Activated CD4-positive, alpha-beta memory T cell treated with anti-CD3 and anti-CD28 coated beads for 36 hours (primary cell): ENCODE measurements around the gene ACVR1C. TPM values are rescaled to one million over a fixed set of nuclear protein-coding genes. Genes with fewer than 3 reads are reported as not detected.

ENCODE experiments used
- CTCF ChIA-PET: fragments of 350-600 bp; sonication (Branson Sonifier 250); formaldehyde crosslinking; loops from one replicate; lab custom pipeline; 2021; ENCODE audit warnings: antibody characterized with exemption, inconsistent platforms; lab: Charles Lee
- POLR2A ChIA-PET: fragments of 350-600 bp; sonication (Branson Sonifier 250); formaldehyde crosslinking; loops from one replicate; lab custom pipeline; 2021; ENCODE audit warnings: antibody characterized with exemption; lab: Charles Lee
- DNase-seq: peaks from one replicate; pipeline ENCODE4 v3.0.0-alpha.2; 2020
- H3K27ac Mint-ChIP-seq: one replicate; pipeline ENCODE4 v1.8.0; 2021; ENCODE audit warnings: mixed read lengths
- H3K27me3 Mint-ChIP-seq: one replicate; pipeline ENCODE4 v1.8.0; 2021; ENCODE audit warnings: mixed read lengths
- H3K36me3 Mint-ChIP-seq: one replicate; pipeline ENCODE4 v1.8.0; 2021; ENCODE audit warnings: mixed read lengths
- H3K4me1 Mint-ChIP-seq: one replicate; pipeline ENCODE4 v1.8.0; 2021; ENCODE audit warnings: low read depth, mixed read lengths
- H3K4me3 Mint-ChIP-seq: one replicate; pipeline ENCODE4 v1.8.0; 2021; ENCODE audit warnings: mild to moderate bottlenecking, mixed read lengths
- H3K9me3 Mint-ChIP-seq: one replicate; pipeline ENCODE4 v1.8.0; 2021; ENCODE audit warnings: mixed read lengths
- intact Hi-C: fragments of 100-400 bp; cut with micrococcal nuclease; formaldehyde crosslinking; loops from one replicate; pipeline ENCODE4 v1.15.1; 2023
- total RNA-seq, 2 experiments: library from RNA; stranded (reverse); gene quantifications; one replicate each; pipeline ENCODE4 v1.2.3, GENCODE V29; 2021

The ACVR1C gene
- total RNA-seq, 2 experiments from 2014 or later, result 1.3 to 2.0 TPM

DNA sequence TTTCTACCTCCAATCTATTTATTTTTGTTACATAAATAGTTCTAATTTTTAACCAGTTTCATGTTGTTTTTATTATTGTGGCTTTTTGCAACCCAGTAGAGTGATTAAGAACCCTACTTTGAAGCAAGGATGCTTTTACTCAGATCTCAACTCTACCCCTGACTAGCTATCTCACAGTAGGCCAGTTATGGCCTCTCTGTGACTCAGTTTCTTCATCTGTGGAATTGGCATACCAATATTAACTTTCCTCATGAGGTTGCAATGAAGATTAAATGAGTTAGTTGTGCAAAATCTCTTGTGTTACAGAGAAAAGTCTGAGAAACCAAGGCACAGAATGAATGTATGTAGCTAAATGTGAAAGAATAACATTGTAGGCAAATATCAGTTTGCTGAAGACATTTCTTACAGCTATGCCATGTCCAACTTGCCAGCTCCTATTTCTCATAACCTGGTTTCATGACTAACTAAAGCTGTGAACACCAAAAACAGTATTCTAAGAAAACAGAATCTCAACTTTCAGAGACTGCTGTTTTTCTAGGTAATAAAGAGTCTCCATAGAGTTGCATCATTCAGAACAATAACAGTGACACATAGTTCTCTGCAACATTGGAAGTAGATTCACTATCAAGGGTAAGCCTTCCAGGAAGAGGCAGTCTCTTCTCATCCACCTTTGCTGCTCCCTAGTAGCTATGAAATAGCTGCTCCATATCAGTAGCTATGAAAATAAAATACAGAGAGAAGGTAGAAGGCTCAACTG is 151.5 kb downstream of the ACVR1C start:
- Mint-ChIP-seq H3K4me1 (peaks cover 86% of the 10 kb centered on the region), H3K27ac (peak overlapping the region; percentile 95), H3K9me3 (no peaks in the 10 kb centered on the region), H3K27me3 (no peaks in the 10 kb centered on the region), H3K36me3 (peaks cover 5% of the 10 kb centered on the region), H3K4me3 (peak overlapping the region; percentile 52)
- DNase-seq, result no peak
- CTCF ChIA-PET, result interaction anchor here (0.6 to 2.4 kb wide), 15 partner anchors 9 to 150 kb away, joined by 3 to 10 read pairs (median 5); partner anchors contain the start of gene CYTIP
- POLR2A ChIA-PET, result interaction anchor here (0.6 to 5.0 kb wide), 19 partner anchors 8 to 422 kb away, joined by 3 to 97 read pairs (median 7); partner anchors contain the start of gene CYTIP
- intact Hi-C loops, result loop anchor here (1.0 to 5.0 kb wide), 8 partner anchors 8 to 422 kb away; partner anchors contain the start of genes CYTIP and GALNT5

Other genes with a start within 250 kb of the ACVR1C start
- gene CYTIP, start 184.8 kb downstream of the ACVR1C start, total RNA-seq, result 100 to 1,000 TPM; 369 to 388 TPM
- gene ACVR1, start 247.5 kb upstream of the ACVR1C start, total RNA-seq, result 10 to 100 TPM; 24.8 to 25.0 TPM